CD4-positive, alpha-beta T cell treated with Interleukin-6 at 100 ng/mL for 8 hours (primary cell): Measurements from ENCODE around the gene WDR37.

Experiments used
- DNase-seq: peaks from one replicate; pipeline ENCODE4 v3.0.0-alpha.2; 2020; ENCODE audit warnings: mixed read lengths, low spot score

WDR37 gene

DNA sequence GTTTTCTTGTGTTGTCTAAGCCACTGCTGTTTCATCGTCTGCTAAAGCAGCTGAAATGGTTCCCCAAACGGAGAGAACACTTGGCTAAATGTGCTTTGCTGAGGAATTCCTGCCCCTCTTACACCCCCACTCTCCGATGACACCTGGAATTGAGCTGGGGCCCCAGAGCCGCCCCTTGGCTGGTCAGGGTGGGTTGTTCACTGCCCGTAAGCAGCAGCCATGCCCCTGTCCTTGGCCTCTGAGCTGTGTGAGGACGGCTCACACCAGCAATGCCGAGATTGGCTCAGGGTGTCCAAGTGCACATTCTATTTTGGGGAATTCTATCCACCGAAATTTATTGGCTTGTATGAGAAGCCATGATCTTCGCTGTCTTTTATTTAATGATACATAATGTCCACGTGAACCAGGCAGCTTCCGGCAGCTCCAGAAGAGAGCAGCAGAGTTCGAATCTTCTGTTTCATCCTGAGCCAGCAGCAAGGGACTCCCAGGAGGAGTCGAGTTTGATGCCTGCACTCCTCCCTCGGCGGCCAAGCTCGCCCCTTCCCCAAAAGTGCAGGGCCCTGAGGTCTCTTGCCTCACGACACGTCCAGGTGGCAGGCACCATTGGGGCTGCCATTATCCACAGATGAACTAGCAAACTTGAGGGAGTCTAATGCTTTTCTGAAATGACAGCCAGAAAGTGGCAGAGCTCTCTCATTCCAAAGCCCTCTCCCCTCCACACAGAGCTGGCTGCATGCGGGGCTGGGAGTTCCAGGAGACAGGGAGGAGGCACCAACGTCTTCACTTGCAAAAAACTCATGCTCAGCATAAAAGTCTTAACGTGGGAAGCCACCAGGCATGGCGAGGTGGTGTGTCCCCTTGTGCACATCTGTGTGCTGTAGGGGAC, 114.0 kb downstream of the WDR37 start:
- no peak for DNase-seq

- DNase-seq: no peak
Measured at GRCh38 chr10:1170867-1171180, 114.6 kb downstream of the WDR37 start.

DNA sequence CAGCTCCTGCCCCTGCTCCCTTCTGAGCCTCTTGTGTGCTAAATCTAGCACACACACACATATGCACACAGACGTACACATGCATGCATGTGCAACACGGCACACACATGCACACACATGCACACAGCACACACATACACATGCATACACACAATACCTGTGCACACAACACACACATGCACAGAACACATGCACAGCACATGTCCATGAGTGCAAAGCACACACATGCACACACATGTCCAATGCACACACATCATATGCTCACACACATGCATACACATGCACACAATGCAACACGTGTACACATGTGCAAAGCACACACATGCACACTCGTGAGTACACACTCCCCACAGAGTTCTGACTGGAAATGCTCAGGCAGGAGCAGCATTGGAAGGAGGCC, 115.0 kb downstream of the WDR37 start:
- no peak for DNase-seq

DNA sequence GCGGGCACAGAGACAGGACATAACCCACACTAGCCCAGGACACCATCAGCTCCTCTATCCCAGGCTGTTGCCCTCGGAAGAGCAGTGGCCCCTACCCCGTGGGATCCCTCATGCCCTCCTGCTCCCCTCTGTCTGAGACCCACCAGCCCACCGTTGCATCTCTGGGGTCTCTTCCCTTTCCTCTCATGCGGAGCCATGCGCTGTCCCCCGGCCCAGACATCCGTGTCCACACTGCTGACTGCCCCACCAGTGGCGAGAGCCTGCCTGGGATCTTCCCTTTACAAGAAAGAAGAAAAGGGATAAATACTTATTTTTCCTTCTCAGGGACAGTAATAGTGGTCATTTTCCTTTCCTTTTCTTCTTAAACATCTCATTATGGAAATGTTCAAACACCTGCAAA, 115.4 kb downstream of the WDR37 start:
- DNase-seq: no peak

GRCh38 chr10:1172256-1172984, 116.2 kb downstream of the WDR37 start:
- DNase-seq: no peak

- DNase-seq: no peak
Measured at GRCh38 chr10:1173091-1173490, 116.9 kb downstream of the WDR37 start.

- no peak for DNase-seq
Measured at GRCh38 chr10:1174022-1174421, 117.8 kb downstream of the WDR37 start.

DNA sequence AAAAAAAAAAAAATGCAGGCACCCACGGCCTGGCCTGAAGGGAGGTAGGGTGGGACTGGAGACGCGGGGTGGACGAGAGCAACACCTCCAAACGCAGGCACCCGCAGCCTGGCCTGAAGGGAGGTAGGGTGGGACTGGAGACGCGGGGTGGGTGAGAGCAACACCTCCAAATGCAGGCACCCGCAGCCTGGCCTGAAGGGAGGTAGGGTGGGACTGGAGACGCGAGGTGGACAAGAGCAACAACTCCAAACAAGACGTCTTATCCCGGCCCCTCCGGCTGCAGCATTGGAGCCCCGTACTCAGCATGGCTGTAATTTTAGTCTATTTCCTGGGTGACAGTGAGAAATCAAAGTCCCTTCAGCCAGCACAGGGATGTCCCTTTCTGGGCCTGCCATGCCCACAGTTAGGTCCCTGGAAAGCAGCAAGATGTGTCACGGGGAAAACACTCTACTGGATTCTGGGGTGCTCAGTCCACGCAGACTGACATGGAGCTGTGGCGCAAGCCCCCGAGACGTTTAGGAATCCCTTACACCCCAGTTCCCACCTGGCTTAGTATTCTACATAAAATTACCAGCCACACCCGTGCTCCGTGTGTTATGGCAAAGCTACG, 119.9 kb downstream of the WDR37 start:
- DNase-seq: no peak

DNA sequence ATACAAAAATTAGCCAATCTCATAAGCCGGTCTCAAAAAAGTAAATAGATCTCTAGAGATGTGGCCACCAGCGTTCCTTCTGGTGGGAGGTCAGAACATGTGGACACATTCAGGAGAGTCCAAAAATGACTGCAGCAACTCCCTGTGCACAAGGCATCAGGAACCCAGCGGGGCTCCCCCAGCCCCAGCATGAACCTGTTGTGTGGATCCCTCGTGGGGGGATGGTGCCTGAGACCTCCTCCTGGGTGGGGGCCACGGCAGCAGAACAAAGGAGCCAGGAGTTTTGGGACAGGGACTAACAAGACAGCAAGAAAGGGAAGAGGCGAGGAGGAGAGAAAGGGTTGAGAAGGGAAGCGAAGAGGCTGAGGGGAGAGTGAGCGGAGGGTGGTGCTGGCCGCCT, 121.8 kb downstream of the WDR37 start:
- DNase-seq: no peak

- no peak for DNase-seq
Measured at GRCh38 chr10:1178506-1178905, 122.3 kb downstream of the WDR37 start.

- no peak for DNase-seq
Measured at GRCh38 chr10:1179346-1180070, 123.3 kb downstream of the WDR37 start.

GRCh38 chr10:1180071-1180730, 124.0 kb downstream of the WDR37 start:
- no peak for DNase-seq

GRCh38 chr10:1180836-1181235, 124.7 kb downstream of the WDR37 start:
- DNase-seq: no peak
